ENCODE data around the gene SLC37A1. TPM values are rescaled to one million over a fixed set of nuclear protein-coding genes. Genes with fewer than 3 reads are reported as not detected.
A peak's percentile ranks its signal among the peaks of the same experiment; 100 is the strongest.

Gene SLC37A1
- total RNA-seq, 1 donor from 2014 or later, result 24.5 TPM

GRCh38 chr21:42579456-42580075 lies 65.9 kb downstream of the SLC37A1 start:
- DNase-seq, result no peak

GRCh38 chr21:42580076-42580792 lies 66.6 kb downstream of the SLC37A1 start:
- DNase-seq, result no peak

- no peak for DNase-seq
Observed at GRCh38 chr21:42580793-42581321, 67.2 kb downstream of the SLC37A1 start.

GRCh38 chr21:42581336-42581992 lies 67.8 kb downstream of the SLC37A1 start:
- DNase-seq, result no peak

- DNase-seq, result no peak
Observed at GRCh38 chr21:42581993-42582786, 68.5 kb downstream of the SLC37A1 start.

GRCh38 chr21:42582787-42583476 lies 69.3 kb downstream of the SLC37A1 start:
- no peak for DNase-seq

- no peak for DNase-seq
Observed at GRCh38 chr21:42583477-42584295, 70.0 kb downstream of the SLC37A1 start.

- DNase-seq, result no peak
Observed at GRCh38 chr21:42584296-42584641, 70.6 kb downstream of the SLC37A1 start.

GRCh38 chr21:42585881-42586280 lies 72.2 kb downstream of the SLC37A1 start:
- no peak for DNase-seq

- no peak for DNase-seq
Observed at GRCh38 chr21:42586406-42586805, 72.8 kb downstream of the SLC37A1 start.

- no peak for DNase-seq
Observed at GRCh38 chr21:42587036-42587435, 73.4 kb downstream of the SLC37A1 start.

GRCh38 chr21:42590431-42591131 lies 76.9 kb downstream of the SLC37A1 start:
- DNase-seq, result no peak

GRCh38 chr21:42591170-42591869 lies 77.7 kb downstream of the SLC37A1 start:
- no peak for DNase-seq

GRCh38 chr21:42592156-42592820 lies 78.6 kb downstream of the SLC37A1 start:
- no peak for DNase-seq

- peak; percentile 61 for DNase-seq
Observed at GRCh38 chr21:42593007-42593814, 79.6 kb downstream of the SLC37A1 start.

GRCh38 chr21:42594616-42595282 lies 81.1 kb downstream of the SLC37A1 start:
- DNase-seq, result no peak
